ENCODE measurements around the gene NUTM2B.
A peak's percentile ranks its signal among the peaks of the same experiment; 100 is the strongest.
"Not testable (repeated sequence)": the region's sequence is repeated elsewhere in the genome, so short reads cannot be mapped to it uniquely, and the experiment has no call there.

NUTM2B gene

DNA sequence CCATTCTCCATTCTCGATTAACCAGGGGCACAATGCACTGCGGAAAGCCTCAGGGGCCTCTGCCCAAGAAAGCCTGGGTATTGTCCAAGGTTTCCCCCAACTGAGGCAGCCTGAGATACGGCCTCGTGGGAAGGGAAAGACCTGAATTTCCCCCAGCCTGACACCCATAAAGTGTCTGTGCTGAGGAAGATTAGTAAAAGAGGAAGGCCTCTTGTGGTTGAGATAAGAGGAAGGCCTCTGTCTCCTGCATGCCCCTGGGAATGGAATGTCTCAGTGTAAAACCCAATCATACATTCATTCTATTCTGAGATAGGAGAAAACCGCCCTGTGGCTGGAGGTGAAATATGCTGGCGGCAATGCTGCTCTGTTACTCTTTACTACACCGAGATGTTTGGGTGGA is 41.8 kb downstream of the NUTM2B start:
- not testable (repeated sequence) for H3K27ac ChIP-seq

DNA sequence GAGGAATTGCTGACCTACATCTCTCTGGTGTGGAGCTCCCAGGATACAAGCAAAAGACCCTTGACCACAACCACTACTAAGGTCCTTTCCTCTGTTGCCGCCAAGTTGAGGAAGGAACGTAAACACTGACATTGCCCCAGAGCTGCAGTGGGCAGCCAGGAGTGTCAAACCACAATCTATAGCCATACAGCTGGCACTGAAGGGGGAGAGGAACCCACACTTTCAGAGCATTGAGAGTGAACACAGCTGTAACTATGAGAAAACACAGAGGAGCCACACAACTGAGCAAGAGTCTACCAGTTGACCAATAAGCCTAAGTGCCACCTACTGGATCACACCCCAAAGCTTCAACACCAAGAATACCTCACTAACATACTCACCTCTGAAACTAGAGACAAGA is 45.5 kb downstream of the NUTM2B start:
- H3K27ac ChIP-seq = not testable (repeated sequence)

DNA sequence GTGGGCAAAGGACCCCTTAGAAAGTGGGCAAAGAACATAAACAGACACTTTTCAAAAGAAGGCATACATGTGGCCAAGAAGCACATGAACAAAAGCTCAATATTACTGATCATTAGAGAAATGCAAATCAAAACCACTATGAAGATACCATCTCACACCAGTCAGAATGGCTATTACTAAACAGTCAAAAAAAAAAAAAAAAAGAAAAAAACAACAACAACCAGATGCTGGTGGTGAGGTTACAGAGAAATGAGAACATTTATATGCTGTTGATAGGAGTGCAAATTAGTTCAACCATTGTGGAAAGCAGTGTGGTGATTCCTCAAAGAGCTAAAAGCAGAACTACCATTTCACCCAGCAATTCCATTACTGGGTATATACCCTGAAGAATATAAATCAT is 50.6 kb downstream of the NUTM2B start:
- not testable (repeated sequence) for H3K27ac ChIP-seq

DNA sequence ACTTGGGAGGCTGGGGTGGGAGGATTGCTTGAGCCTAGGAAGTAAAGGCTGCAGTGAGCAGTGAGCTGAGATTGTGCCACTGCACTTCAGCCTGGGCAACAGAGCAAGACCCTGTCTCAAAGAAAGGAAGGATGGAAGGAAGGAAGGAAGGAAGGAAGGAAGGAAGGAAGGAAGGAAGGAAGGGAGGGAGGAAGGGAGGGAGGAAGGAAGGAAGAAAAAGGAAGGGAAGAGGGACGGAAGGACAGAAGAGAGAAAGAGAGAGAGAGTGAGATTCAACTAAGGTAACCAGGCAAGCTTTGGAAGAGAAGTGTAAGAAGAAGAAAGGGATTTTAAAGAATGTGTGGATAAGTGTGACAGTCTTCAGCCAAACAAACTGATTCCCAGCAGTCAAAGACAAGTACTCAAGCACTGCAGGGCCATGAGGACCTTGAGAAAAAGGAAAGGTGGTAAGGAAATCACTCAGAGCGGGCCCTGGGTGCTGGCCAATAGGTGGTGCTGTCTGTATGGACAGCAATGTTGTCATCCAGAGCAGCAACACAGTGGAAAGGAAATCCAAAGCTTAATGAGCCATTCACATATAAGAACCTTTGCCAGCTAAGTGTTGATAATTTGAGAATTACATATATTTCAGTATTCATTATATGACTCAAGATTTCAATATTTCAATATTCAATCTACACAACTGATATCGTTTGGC is 55.4 kb downstream of the NUTM2B start:
- H3K27ac ChIP-seq = not testable (repeated sequence)
- TF ChIP-seq, protein P1, sequence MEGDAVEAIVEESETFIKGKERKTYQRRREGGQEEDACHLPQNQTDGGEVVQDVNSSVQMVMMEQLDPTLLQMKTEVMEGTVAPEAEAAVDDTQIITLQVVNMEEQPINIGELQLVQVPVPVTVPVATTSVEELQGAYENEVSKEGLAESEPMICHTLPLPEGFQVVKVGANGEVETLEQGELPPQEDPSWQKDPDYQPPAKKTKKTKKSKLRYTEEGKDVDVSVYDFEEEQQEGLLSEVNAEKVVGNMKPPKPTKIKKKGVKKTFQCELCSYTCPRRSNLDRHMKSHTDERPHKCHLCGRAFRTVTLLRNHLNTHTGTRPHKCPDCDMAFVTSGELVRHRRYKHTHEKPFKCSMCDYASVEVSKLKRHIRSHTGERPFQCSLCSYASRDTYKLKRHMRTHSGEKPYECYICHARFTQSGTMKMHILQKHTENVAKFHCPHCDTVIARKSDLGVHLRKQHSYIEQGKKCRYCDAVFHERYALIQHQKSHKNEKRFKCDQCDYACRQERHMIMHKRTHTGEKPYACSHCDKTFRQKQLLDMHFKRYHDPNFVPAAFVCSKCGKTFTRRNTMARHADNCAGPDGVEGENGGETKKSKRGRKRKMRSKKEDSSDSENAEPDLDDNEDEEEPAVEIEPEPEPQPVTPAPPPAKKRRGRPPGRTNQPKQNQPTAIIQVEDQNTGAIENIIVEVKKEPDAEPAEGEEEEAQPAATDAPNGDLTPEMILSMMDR (IDR thresholded peaks at IDR 0.05) = peak; percentile 15
